HTERT RPE-1 (cell line): ENCODE results near the gene ADPRHL1.
"Not testable (repeated sequence)": the region's sequence is repeated elsewhere in the genome, so short reads cannot be mapped to it uniquely, and the experiment has no call there.

Experiments
- in situ Hi-C: fragments of 300-500 bp; cut with MboI; formaldehyde crosslinking; loops from 4 replicates; pipeline ENCODE4 v1.14.3; 2020; ENCODE audit warnings: low sequenced_read_pairs

ADPRHL1 gene

DNA sequence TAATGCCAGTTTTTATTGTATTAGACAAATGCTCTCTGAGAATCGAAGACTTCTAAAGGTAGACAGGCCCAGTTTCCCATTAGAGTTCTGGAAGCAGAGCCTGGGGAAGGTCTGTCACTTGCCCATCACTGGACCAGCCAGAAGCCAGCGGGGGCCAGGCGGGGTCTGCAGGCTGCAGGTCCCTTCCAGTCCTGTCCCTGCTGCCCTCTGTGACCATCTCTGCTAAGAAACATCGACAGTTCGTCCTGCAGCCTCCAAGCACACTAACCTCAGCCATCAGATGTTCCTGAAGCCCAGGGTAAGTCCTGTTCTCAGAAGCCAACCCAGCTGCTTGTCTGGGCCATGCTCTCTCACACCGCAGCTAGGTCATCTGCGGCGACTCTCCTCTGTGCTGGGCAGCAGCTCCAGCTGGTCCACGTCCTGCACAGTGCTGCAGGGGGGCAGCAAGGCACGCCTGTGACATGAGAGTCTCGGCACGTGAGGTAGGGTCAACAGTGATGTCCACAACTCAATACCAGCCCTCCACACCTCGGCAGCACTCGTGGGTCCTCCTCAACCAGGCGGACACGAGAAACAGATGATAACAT, 2.9 kb upstream of the ADPRHL1 start:
- in situ Hi-C loops = no loop called here

DNA sequence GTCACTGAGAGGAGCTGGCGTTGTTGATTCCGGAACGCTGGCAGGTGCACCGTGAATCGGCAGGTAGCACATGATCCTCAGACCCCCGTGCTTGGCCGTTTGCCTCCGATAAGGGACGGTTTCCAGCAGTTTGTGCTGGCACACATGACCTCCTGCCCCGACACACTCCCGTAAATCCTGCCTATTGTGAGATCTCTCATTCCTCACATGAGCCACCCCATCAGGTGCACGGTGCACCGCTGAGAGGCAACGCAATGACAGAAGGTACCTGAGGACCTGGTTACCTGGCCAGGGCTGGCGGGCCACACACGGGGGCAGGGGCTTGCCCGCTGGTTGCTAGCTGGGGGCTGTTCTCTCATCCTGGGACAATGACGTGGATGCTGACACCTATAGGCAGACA, 2.1 kb upstream of the ADPRHL1 start:
- in situ Hi-C loops = no loop called here

- in situ Hi-C loops = no loop called here
Measured at GRCh38 chr13:113454936-113455335, 1.6 kb upstream of the ADPRHL1 start.

DNA sequence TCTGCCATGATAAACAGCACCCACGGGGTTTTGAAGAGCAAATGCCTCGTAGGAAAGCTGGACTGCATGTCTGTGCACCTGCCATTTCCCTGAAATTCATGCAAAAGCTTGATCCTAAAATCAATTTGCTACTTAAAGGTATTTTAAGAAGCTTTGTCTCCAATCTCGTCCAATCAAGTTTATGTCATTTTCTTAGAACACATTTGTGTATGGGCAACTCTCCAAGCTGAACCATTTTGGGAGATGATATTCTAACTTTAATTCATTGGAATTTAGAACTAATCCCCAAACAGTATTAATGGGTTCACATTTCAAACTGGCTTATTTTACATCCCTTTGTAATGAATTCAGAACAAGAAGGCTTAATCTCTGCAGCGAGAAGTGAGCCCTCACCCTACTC, 822 bp downstream of the ADPRHL1 start:
- in situ Hi-C loops = no loop called here

DNA sequence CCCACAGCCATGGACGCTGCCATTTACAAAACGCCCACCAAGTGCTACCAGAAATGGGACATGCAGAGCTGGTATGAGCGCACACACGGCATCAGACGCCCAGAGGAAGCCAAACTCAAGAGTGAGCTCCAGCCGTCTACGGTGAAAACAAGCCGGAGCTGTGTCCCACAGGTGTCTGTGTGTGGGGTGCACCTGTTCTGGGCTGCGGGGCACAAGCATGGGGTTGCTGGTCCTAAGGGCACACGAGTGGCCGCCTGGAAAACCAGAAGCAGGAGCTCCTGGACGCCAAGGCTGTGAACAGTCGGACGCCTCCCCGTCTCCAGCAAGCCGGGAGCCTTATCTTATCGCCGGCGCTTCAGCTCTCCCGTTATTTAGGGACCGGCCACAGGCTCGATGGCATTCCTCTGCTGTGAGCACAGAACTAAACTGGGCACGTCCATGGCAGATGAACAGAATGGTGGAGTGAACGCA, 1.3 kb downstream of the ADPRHL1 start:
- in situ Hi-C loops = no loop called here

GRCh38 chr13:113450861-113451620, 2.2 kb downstream of the ADPRHL1 start:
- in situ Hi-C loops = not testable (repeated sequence)

GRCh38 chr13:113450348-113450744, 2.9 kb downstream of the ADPRHL1 start:
- in situ Hi-C loops = not testable (repeated sequence)

GRCh38 chr13:113449693-113450347, 3.5 kb downstream of the ADPRHL1 start:
- in situ Hi-C loops = no loop called here

DNA sequence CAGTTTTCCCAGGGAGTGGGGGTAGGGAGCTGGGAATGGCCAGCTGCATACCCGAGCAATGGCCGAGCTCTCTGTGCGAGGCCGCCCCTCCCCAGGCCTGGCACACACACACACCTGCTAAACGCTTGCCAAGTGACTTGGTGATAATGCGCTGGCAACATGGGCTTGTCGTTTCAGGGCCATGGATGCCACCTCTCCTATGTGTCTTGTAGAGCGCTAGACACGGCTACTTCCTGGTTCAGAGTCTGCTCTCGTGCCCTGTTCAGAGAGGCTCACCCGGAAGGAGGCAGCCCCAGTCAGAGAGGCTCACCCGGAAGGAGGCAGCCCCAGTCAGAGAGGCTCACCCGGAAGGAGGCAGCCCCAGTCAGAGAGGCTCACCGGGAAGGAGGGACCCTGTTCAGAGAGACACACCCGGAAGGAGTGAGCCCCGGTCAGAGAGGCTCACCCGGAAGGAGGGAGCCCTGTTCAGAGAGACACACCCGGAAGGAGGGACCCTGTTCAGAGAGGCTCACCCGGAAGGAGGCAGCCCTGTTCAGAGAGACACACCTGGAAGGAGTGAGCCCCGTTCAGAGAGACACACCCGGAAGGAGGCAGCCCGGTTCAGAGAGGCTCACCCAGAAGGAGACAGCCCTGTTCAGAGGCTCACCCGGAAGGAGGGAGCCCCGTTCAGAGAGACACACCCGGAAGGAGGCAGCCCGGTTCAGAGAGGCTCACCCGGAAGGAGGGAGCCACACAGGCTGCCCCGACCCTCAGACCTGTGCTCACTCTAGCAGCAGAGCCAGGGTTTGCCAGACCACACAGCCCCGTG, 4.2 kb downstream of the ADPRHL1 start:
- in situ Hi-C loops = no loop called here

- in situ Hi-C loops = no loop called here
Measured at GRCh38 chr13:113448545-113448884, 4.8 kb downstream of the ADPRHL1 start.

GRCh38 chr13:113447596-113447995, 5.7 kb downstream of the ADPRHL1 start:
- in situ Hi-C loops = no loop called here

DNA sequence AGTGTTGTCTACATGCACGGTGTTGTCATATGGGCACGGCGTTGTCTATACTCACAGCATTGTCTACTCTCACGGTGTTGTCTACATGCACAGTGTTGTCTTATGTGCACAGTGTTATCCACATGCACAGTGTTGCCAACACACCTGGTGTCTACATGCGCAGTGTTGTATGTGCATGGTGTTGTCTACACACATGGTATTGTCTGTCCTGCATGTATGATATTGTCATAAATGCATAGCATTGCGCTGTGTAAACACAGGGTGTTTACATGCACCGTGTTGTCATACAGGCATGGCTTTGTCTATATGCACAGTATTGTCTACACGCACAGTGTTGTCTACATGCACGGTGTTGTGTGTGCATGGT, 6.8 kb downstream of the ADPRHL1 start:
- in situ Hi-C loops = no loop called here

DNA sequence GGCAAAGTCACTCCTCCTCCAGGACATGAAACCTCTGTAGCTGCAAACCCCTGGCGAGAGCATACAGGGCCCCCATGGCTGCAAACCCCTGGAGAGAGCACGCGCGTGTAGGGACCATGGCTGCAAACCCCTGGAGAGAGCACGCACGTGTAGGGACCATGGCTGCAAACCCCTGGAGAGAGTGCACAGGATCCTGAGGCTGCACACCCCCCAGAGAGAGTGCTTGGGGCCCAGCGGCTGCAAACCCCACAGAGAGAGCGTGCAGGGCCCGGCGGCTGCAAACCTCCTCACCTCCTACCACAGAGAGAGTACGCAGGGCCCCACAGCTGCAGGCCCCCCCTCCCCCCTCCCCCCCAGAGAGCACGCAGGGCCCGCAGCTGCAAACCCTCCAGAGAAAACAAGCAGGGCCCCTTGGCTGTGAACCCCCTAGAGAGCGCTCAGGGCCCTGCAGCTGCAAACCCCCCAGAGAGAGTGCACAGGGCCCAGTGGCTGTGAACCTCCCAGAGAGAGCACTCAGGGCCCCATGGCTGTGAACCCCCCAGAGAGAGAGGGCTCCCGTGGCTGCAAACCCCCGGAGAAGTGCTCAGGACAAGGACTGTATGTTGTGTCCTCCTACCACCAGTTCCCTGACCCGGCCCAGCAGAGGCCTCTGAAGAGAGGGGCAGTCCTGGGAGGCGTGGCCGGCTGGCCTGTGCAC, 7.3 kb downstream of the ADPRHL1 start:
- in situ Hi-C loops = no loop called here

DNA sequence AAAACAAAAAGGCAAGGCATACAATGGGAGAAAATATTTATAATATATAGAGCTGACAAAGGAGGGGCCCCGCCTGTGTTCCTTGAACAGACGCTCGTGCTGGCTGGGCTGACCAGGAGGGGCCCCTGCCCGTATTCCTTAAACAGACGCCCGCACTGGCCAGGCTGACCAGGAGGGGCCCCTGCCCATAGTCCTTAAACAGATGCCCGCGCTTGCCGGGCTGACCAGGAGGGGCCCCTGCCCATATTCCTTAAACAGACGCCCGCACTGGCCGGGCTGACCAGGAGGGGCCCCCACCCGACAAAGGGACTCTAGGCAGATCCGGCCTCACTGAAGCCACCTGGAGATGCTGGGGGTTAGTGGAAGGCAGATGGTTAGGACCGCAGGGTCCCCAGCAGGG, 9.3 kb downstream of the ADPRHL1 start:
- in situ Hi-C loops = no loop called here

GRCh38 chr13:113442985-113443362, 10.3 kb downstream of the ADPRHL1 start:
- in situ Hi-C loops = no loop called here

GRCh38 chr13:113442354-113442984, 10.8 kb downstream of the ADPRHL1 start:
- in situ Hi-C loops = no loop called here

DNA sequence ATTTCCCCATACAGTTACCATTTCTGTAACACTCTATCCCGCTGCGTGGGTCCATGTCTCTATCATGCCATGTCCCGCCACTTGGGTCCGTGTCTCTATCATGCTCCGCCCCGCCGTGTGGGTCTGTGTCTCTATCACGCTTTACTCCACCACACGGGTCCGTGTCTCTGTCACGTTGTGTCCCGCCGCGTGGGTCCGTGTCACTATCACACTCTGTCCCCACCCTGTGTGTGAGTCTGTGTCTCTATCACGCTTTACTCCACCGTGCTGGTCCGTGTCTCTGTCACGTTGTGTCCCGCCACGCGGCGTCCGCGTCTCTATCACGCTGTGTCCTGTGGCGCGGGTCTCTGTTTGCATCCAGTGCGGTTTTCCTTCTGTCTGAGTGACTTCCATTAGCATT, 11.6 kb downstream of the ADPRHL1 start:
- in situ Hi-C loops = no loop called here

GRCh38 chr13:113437408-113438010, 15.8 kb downstream of the ADPRHL1 start:
- in situ Hi-C loops = no loop called here

DNA sequence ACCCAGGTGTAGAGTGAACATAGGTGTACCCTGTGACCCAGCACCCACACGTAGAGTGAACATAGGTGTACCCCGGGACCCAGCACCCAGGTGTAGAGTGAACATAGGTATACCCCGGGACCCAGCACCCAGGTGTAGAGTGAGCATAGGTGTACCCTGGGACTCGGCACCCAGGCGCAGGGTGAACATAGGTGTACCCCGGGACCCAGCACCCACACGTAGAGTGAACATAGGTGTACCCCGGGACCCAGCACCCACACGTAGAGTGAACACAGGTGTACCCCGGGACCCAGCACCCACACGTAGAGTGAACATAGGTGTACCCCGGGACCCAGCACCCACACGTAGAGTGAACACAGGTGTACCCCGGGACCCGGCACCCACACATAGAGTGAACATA, 16.4 kb downstream of the ADPRHL1 start:
- in situ Hi-C loops = not testable (repeated sequence)

DNA sequence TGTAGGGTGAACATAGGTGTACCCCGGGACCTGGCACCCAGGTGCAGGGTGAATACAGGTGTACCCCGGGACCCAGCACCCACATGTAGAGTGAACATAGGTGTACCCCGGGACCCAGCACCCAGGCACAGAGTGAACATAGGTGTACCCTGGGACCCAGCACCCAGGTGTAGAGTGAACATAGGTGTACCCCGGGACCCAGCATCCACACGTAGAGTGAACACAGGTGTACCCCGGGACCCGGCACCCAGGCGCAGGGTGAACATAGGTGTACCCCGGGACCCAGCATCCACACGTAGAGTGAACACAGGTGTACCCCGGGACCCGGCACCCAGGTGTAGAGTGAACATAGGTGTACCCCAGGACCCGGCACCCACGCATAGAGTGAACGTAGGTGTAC, 17.4 kb downstream of the ADPRHL1 start:
- in situ Hi-C loops = not testable (repeated sequence)
